Activated CD4-positive, CD25-positive, alpha-beta regulatory T cell treated with anti-CD3 and anti-CD28 coated beads, Interleukin-2, amount 50 U/mL, for 16 hours (primary cell): ENCODE data around the gene TDRD9.

ENCODE experiments used
- DNase-seq: peaks from one replicate; pipeline ENCODE4 v3.0.0-alpha.2; 2020; ENCODE audit warnings: low read depth, low spot score

Gene TDRD9

DNA sequence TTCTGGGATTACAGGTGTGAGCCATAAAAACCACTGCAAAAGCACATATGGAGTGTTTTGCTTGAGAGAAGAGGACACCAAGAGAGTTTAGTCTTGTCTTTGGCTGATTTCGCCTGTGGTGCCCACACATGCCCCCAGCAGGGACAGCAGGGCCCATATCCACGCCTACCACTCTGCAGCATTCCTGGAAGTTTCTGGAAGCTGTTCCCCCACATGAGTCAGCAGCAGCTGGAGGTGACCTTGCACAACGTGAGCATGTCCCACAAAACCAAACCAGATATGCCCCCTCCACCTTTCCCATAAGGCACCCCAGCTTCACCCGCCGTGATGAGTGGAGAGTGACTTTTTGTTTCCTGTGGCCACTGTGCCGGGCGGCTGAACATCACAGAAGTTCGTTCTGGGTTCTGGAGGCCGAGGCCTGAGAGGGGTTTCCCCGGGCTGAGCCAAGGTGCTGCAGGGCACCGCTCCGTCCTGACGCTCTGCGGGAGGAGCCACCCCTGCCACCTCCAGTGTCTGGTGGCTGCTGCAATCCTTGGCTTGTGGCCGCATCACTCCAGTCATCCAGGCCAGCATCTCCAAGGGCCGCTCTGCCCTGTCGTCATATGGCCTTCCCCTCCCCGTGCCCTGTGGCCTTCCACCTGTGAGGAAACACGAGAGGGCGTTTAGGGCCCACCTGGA is 162.0 kb downstream of the TDRD9 start:
- no peak for DNase-seq

- no peak for DNase-seq
Observed at GRCh38 chr14:104091061-104091926, 163.0 kb downstream of the TDRD9 start.

DNA sequence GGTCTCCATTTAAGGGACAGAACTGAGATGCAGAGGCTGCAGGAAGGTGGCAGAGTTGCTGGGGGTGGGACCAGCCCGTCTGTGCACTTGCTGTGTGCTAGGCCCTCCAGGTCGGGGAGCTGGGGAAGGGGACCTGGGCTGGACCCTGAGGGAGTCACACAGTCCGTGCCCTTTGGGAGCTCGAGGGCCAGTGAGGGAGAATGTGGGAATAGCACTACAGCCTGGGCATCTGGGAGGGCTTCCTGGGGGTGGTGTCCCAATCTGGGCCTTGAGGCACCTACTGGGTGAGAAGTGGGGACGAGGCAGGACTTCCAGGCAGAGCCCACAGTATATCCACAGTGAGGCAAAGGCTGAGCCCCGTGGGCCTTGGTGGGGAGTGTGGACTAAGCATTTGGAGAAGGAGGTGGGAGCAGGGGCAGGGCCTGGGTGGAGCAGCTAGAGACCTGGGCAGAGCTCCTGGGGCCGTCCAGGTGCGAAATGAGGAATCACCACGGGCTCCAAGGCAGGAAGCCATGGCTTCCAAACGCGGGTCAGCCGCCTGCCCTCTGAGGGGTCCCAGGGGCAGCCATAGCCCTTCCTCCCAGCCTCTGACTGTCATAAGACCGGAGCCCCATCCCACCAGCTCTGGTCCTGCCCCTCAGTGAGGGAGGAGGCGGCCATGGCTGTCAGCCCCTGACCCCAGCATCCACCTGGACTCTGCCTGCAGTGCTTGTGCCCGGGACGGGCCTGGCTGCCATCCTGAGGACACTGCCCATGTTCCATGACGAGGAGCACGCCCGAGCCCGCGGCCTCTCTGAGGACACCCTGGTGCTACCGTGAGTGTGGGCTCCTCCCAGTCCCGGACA is 163.9 kb downstream of the TDRD9 start:
- DNase-seq = no peak

GRCh38 chr14:104092931-104093365 is 164.7 kb downstream of the TDRD9 start:
- no peak for DNase-seq

DNA sequence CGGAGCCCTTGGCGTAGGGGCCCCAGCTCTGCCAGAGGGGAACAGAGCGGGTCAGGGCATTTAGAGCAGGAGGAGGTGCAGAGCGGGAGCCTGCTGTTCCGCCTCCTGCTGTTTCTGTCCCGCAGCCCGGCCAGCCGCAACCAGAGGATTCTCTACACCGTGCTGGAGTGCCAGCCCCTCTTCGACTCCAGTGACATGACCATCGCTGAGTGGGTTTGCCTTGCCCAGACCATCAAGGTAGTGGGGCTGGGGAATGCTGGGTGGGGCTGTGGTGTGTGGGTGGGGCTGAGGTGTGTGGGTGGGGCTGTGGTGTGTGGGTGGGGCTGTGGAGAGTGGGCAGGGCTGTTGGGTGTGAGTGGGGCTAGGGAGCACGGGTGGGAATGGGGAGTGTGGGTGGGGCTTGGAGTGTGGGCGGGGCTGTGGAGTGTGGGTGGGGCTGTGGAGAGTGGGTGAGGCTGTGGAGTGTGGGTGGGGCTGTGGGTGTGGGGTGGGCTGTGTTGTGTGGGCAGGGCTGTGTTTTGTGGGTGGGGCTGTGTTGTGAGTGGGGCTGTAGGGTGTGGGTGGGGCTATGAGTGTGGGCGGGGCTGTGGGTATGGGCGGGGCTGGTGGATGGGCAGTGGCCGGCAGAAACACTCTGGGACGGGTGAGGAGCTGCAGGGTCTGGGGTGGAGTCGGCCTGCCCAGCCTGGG is 165.3 kb downstream of the TDRD9 start:
- DNase-seq = no peak

- no peak for DNase-seq
Observed at GRCh38 chr14:104094056-104094708, 165.9 kb downstream of the TDRD9 start.

DNA sequence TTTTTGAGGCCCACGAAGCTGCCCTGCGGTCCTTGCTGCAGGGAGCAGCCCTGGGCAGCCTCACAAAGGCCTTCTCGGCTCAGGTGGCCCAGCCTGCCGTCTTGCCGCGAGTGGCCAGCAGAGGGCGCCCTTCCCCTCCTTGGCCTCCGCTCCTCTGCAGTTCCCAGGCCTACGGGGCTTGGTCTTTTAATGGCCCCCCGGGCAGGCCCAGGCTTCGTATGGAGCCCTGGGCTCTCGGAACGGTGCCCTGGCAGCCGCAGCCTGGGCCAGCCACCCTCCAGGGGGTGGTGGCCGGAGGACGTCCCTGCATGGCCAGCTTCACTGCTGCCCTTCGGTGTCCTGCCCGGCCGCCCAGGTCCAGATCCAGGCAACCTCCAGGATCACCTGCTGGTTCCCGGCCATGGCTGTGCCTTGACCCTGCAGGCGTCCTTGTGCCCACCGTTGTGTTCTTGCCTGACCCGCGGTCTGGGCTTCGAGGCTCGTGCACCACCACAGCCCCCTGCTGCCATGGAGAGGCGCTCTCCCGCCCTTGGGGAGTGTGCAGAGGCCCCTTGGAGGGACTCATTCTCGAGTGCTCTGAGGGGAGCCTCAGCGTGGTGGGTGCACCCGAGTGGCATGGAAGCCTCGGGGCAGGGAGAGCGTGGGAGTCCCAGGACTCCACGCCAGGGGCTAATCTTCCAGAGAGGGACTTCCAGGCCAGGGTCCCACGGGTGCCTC is 166.6 kb downstream of the TDRD9 start:
- DNase-seq = peak; percentile 57

DNA sequence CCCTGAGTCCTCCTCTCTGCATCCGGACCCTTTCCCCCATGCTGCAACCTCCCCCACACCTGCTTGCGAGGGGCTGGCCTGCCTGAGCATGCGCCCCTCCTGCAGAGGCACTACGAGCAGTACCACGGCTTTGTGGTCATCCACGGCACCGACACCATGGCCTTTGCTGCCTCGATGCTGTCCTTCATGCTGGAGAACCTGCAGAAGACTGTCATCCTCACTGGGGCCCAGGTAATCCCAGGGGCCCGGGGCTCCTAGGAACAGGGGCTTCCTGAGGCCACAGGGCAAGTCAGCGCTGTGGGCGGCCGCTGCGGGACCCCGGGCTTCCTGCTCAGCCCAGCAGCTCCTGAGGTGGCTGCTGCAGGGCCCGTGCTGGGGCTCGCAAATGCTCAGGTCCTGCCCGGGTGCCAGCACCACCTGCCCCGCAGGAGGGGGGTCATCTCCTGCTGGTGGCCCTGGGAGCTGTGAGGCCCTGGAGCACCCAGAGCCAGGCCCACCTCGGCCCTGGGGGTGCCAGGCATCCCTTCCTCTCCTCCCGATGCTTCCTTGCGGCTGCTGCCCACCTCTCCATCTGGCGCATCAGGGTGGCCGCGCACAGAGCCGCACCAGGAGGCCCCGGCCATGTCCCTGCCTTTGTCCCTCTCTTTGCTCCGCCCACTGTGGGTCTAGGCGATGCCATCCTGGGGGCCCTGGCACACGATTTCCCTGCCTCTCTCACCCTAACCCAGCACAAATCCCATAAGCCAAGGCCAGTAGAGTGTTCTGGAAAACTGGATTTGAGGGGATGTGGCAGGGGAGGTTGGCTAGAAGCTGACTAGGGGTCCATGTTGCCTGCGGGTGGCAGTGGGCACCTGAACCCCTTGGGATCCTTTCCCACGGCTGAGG is 167.4 kb downstream of the TDRD9 start:
- DNase-seq = no peak

- no peak for DNase-seq
Observed at GRCh38 chr14:104096318-104096717, 168.1 kb downstream of the TDRD9 start.

- DNase-seq = no peak
Observed at GRCh38 chr14:104096751-104097700, 168.8 kb downstream of the TDRD9 start.

- DNase-seq = no peak
Observed at GRCh38 chr14:104098272-104099095, 170.2 kb downstream of the TDRD9 start.

DNA sequence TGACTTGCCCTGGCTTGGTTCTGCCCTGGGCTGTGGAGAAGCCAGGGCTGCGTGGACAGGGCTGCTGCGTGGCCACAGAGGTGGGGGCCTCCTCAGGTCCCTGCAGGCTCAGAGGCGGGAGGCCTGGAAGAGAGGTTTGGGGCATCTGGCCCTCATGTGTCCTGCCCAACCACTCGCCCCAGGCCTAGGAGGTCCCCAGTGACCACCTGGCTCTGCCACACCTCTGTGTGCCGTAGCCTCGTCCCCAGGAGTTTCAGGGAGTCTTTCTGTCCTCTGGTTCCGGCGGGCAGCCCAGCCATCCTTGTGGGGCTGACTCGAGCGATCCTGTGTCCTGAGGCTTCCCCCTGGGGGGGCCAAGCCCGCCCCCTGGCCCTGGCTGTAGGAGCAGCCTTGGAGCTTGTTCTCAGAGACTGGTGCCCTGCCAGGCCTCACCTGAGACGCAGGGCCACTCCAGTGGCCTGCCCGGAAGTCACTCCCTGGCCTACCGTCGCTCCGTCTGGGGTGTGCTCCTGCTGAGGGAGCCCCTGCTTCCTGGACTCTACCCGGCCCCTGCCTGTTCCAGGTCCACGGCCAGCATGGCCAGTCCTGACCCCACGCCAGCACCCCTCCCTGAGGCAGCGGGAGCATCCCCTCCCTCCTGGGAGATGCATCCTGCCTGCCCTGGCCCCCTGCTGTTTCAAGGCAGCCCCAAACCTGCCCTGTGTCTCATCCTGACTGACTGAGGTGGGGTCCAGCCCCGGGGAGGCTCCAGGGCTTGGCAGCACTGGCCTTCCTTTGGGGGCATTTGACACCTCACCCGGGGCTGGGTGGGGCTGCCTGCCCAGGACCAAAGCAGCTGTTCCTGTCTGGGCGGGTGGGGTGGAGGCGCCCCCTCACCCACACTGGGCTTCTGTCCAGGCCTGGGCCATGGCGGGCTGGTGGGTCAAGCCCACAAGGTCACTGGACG is 171.1 kb downstream of the TDRD9 start:
- no peak for DNase-seq

GRCh38 chr14:104100171-104101085 is 172.2 kb downstream of the TDRD9 start:
- no peak for DNase-seq

DNA sequence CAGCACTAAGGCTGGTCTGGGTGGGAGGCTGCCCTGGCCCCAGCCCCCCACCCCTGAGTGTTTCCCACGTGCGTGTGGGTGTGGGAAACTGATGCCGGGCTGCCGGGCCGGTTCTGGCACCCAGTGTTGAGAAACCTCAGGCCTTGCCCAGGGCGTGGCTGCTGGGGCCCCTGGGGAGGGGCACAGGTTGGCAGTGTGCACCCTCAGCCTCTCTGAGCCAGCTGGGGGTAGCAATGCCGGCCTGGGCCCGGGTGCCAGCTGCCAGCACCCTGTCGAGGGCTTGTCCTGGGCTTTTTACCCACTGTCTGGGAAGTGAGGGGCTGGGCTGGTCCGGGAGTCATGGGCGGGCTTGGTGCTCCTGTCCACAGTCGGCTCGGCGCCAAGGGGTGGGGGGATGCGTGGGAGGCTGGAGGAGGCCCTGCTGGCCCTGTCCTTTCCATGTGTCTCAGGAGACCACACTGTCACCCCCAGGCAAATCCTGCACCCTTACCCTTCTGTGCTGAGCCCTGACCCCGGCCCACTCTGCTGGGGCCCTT is 172.9 kb downstream of the TDRD9 start:
- no peak for DNase-seq
